ENCODE data around the gene RAB31.

RAB31 gene

GRCh38 chr18:9792565-9793245 is 84.6 kb downstream of the RAB31 start:
- Mint-ChIP-seq H3K4me1 (ENCODE audit: low read depth) (peaks cover 19% of the 10 kb centered on the region), H3K4me3 (no peak overlapping the region), H3K27ac (peak overlapping the region; percentile 61), H3K27me3 (no peaks in the 10 kb centered on the region), H3K36me3 (ENCODE audit: low read depth) (peaks cover 63% of the 10 kb centered on the region), H3K9me3 (no peaks in the 10 kb centered on the region)
- intact Hi-C loops (cut with micrococcal nuclease) = no loop called here

GRCh38 chr18:9796011-9796410 is 87.9 kb downstream of the RAB31 start:
- Mint-ChIP-seq H3K36me3 (ENCODE audit: low read depth) (peaks cover 74% of the 10 kb centered on the region), H3K9me3 (no peaks in the 10 kb centered on the region)
- intact Hi-C loops (cut with micrococcal nuclease) = no loop called here

GRCh38 chr18:9796935-9797549 is 88.9 kb downstream of the RAB31 start:
- Mint-ChIP-seq H3K9me3 (no peaks in the 10 kb centered on the region), H3K27ac (no peak overlapping the region), H3K36me3 (ENCODE audit: low read depth) (peaks cover 81% of the 10 kb centered on the region), H3K27me3 (no peaks in the 10 kb centered on the region), H3K4me3 (no peak overlapping the region), H3K4me1 (ENCODE audit: low read depth) (peaks cover 24% of the 10 kb centered on the region)
- intact Hi-C loops (cut with micrococcal nuclease) = no loop called here

More at GRCh38 chr18:9796011-9796410, 87.9 kb downstream of the RAB31 start:
- Mint-ChIP-seq H3K27ac (no peak overlapping the region), H3K4me3 (no peak overlapping the region), H3K4me1 (ENCODE audit: low read depth) (peaks cover 26% of the 10 kb centered on the region), H3K27me3 (no peaks in the 10 kb centered on the region)

- Mint-ChIP-seq H3K36me3 (ENCODE audit: low read depth) (peaks cover 84% of the 10 kb centered on the region), H3K4me1 (ENCODE audit: low read depth) (peaks cover 41% of the 10 kb centered on the region), H3K4me3 (no peak overlapping the region), H3K27ac (peak overlapping the region; percentile 9), H3K27me3 (no peaks in the 10 kb centered on the region), H3K9me3 (no peaks in the 10 kb centered on the region)
- intact Hi-C loops (cut with micrococcal nuclease) = no loop called here
Observed at GRCh38 chr18:9802175-9803062, 94.3 kb downstream of the RAB31 start.

- Mint-ChIP-seq H3K4me1 (ENCODE audit: low read depth) (peaks cover 36% of the 10 kb centered on the region), H3K9me3 (no peaks in the 10 kb centered on the region), H3K27ac (peak overlapping the region; percentile 9), H3K27me3 (no peaks in the 10 kb centered on the region), H3K4me3 (no peak overlapping the region), H3K36me3 (ENCODE audit: low read depth) (peaks cover 82% of the 10 kb centered on the region)
- intact Hi-C loops (cut with micrococcal nuclease) = no loop called here
Observed at GRCh38 chr18:9803063-9803697, 95.1 kb downstream of the RAB31 start.

- Mint-ChIP-seq H3K9me3 (no peaks in the 10 kb centered on the region), H3K27me3 (no peaks in the 10 kb centered on the region), H3K27ac (no peak overlapping the region), H3K36me3 (ENCODE audit: low read depth) (peaks cover 88% of the 10 kb centered on the region), H3K4me1 (ENCODE audit: low read depth) (peaks cover 39% of the 10 kb centered on the region), H3K4me3 (no peak overlapping the region)
- intact Hi-C loops (cut with micrococcal nuclease) = no loop called here
Observed at GRCh38 chr18:9803698-9804516, 95.8 kb downstream of the RAB31 start.

GRCh38 chr18:9804517-9805104 is 96.5 kb downstream of the RAB31 start:
- no peak overlapping the region for H3K4me3 Mint-ChIP-seq
- no peaks in the 10 kb centered on the region for H3K9me3 Mint-ChIP-seq
- intact Hi-C loops (cut with micrococcal nuclease) = no loop called here
- H3K27ac Mint-ChIP-seq = no peak overlapping the region
- H3K36me3 Mint-ChIP-seq (ENCODE audit: low read depth) = peaks cover 91% of the 10 kb centered on the region
- H3K4me1 Mint-ChIP-seq (ENCODE audit: low read depth) = peaks cover 39% of the 10 kb centered on the region
- H3K27me3 Mint-ChIP-seq = no peaks in the 10 kb centered on the region

- no peaks in the 10 kb centered on the region for H3K27me3 Mint-ChIP-seq
- H3K27ac Mint-ChIP-seq = no peak overlapping the region
- intact Hi-C loops (cut with micrococcal nuclease) = no loop called here
- peaks cover 39% of the 10 kb centered on the region for H3K4me1 Mint-ChIP-seq (ENCODE audit: low read depth)
- no peak overlapping the region for H3K4me3 Mint-ChIP-seq
- peaks cover 84% of the 10 kb centered on the region for H3K36me3 Mint-ChIP-seq (ENCODE audit: low read depth)
- no peaks in the 10 kb centered on the region for H3K9me3 Mint-ChIP-seq
Observed at GRCh38 chr18:9806905-9807304, 98.8 kb downstream of the RAB31 start.

- H3K27me3 Mint-ChIP-seq = no peaks in the 10 kb centered on the region
- no peaks in the 10 kb centered on the region for H3K9me3 Mint-ChIP-seq
- H3K4me1 Mint-ChIP-seq (ENCODE audit: low read depth) = peaks cover 27% of the 10 kb centered on the region
- no peak overlapping the region for H3K4me3 Mint-ChIP-seq
- H3K36me3 Mint-ChIP-seq (ENCODE audit: low read depth) = peaks cover 78% of the 10 kb centered on the region
- no peak overlapping the region for H3K27ac Mint-ChIP-seq
- intact Hi-C loops (cut with micrococcal nuclease) = no loop called here
Observed at GRCh38 chr18:9808295-9809241, 100.5 kb downstream of the RAB31 start.

- no peak overlapping the region for H3K4me3 Mint-ChIP-seq
- H3K9me3 Mint-ChIP-seq = no peaks in the 10 kb centered on the region
- peaks cover 72% of the 10 kb centered on the region for H3K36me3 Mint-ChIP-seq (ENCODE audit: low read depth)
- no peak overlapping the region for H3K27ac Mint-ChIP-seq
- peaks cover 16% of the 10 kb centered on the region for H3K4me1 Mint-ChIP-seq (ENCODE audit: low read depth)
- intact Hi-C loops (cut with micrococcal nuclease) = no loop called here
- no peaks in the 10 kb centered on the region for H3K27me3 Mint-ChIP-seq
Observed at GRCh38 chr18:9809697-9810096, 101.6 kb downstream of the RAB31 start.

- Mint-ChIP-seq H3K4me3 (no peak overlapping the region), H3K27ac (no peak overlapping the region), H3K9me3 (no peaks in the 10 kb centered on the region), H3K36me3 (ENCODE audit: low read depth) (peaks cover 71% of the 10 kb centered on the region), H3K4me1 (ENCODE audit: low read depth) (peaks cover 15% of the 10 kb centered on the region), H3K27me3 (no peaks in the 10 kb centered on the region)
- intact Hi-C loops (cut with micrococcal nuclease) = no loop called here
Observed at GRCh38 chr18:9810299-9810698, 102.2 kb downstream of the RAB31 start.

GRCh38 chr18:9810994-9811705 is 103.0 kb downstream of the RAB31 start:
- peaks cover 65% of the 10 kb centered on the region for H3K36me3 Mint-ChIP-seq (ENCODE audit: low read depth)

More at GRCh38 chr18:9810994-9811705, 103.0 kb downstream of the RAB31 start:
- no peaks in the 10 kb centered on the region for H3K27me3 Mint-ChIP-seq
- peaks cover 10% of the 10 kb centered on the region for H3K4me1 Mint-ChIP-seq (ENCODE audit: low read depth)
- intact Hi-C loops (cut with micrococcal nuclease) = no loop called here
- no peak overlapping the region for H3K4me3 Mint-ChIP-seq
- H3K27ac Mint-ChIP-seq = no peak overlapping the region
- no peaks in the 10 kb centered on the region for H3K9me3 Mint-ChIP-seq

Measured in dendritic cell treated with granulocyte-macrophage colony-stimulating factor and Interleukin-4, amounts not matched to agents 40 ng/mL and 50 ng/mL, for 4 days (primary cell).